Neuron (in vitro differentiated cells): ENCODE measurements around the gene AFF3.
"Not testable (repeated sequence)": the region's sequence is repeated elsewhere in the genome, so short reads cannot be mapped to it uniquely, and the experiment has no call there.

Source experiments
- H2AFZ ChIP-seq: one replicate; pipeline ENCODE4 v1.6.1; 2013; ENCODE audit warnings: low read depth, mild to moderate bottlenecking, inconsistent platforms, low read length, moderate library complexity
- H3K27me3 ChIP-seq: one replicate; pipeline ENCODE4 v1.6.1; 2013; ENCODE audit warnings: low read length; ENCODE audit not compliant: insufficient read depth
- H3K36me3 ChIP-seq: one replicate; pipeline ENCODE4 v1.6.1; 2013; ENCODE audit warnings: low read length; ENCODE audit not compliant: insufficient read depth
- H3K4me1 ChIP-seq: one replicate; pipeline ENCODE4 v1.6.1; 2013; ENCODE audit warnings: low read length; ENCODE audit not compliant: insufficient read depth
- H3K4me3 ChIP-seq: 2 replicates; pipeline ENCODE4 v1.5.1; 2013; ENCODE audit warnings: mild to moderate bottlenecking, low read length, moderate library complexity
- H3K9me3 ChIP-seq: one replicate; pipeline ENCODE4 v1.6.1; 2013; ENCODE audit warnings: low read length

AFF3 gene

DNA sequence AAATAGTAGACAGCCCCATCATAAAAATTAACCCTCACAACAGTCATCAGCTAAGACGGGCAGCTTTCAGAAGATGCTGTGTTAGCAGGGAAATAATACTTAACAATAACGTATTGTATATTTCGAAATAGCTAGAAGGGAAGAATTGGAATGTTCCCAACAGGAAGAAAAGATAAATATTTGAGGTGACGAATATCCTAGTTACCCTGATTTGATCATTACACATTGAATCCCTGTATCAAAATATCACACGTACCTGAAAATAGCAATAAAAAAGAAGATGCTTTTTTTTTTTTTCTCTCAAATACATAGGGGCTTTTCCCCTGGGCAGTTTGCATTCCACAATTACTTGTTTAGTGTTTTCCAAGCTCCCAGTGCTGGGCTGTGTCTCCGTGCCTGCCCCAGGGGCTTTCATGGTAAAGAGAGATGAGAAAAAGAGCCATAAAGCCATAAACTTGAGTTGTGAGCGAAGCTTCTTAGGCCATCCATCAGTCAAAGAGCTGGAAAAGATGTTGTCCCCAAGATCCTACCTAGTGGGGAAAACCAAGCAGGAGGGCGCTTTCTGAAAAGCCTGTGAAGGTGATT is 469.5 kb downstream of the AFF3 start:
- peaks cover 6% of the 10 kb centered on the region for H3K4me1 ChIP-seq
- H3K4me3 ChIP-seq: no peak overlapping the region
- no peak overlapping the region for H2AFZ ChIP-seq
- no peaks in the 10 kb centered on the region for H3K36me3 ChIP-seq
- H3K27me3 ChIP-seq: no peaks in the 10 kb centered on the region
- H3K9me3 ChIP-seq: peaks cover 1% of the 10 kb centered on the region

DNA sequence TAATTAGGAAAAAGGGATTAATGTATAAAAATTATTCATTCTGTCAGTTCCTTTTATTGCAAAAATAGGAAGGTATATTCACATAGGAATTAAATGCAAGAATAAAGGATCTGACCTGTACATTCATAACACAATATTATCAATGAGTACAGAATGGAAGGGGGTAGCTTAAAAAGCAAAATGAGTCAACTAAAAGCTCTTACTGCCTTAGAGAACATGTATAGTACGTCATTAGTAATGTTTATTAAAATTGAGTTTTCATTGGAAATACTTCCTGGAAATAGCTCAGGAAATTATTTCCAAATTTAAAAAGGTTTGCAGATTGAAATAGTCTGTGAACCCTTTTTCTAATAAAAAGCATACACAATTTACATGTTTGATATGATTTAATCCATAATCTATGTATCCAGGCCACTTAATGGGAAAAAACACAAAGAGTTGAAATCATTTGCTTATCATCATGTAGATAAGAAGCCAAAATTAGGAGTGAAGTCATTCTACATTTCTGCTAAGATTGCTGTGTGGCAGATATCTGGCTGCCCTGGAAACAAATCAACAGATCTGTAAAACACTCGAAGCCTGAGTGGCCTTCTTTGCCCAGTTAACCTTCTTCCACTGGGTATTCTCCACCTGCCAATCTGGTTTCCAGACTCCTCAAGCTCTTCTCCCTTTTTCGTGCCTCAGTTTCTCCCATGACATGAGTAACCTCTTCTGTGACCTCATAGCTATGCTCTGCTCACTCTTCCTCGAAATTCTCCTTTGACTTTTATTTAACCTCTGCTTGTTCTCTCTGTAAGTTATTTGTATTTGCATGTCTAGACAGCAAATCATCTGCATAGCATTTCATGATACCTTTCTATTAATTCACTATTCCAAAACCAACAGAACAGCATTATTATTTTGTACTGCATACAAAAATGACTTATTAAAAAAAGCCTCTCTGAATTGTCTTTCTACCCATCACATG is 471.3 kb downstream of the AFF3 start:
- Histone ChIP-seq H3K9me3 (peaks cover 1% of the 10 kb centered on the region), H2AFZ (no peak overlapping the region), H3K36me3 (no peaks in the 10 kb centered on the region), H3K4me1 (peaks cover 6% of the 10 kb centered on the region), H3K4me3 (no peak overlapping the region), H3K27me3 (no peaks in the 10 kb centered on the region)

GRCh38 chr2:99666256-99666655 is 476.1 kb downstream of the AFF3 start:
- H3K4me1 ChIP-seq: peaks cover 15% of the 10 kb centered on the region
- no peaks in the 10 kb centered on the region for H3K36me3 ChIP-seq
- peaks cover 5% of the 10 kb centered on the region for H3K9me3 ChIP-seq
- no peak overlapping the region for H2AFZ ChIP-seq
- H3K27me3 ChIP-seq: no peaks in the 10 kb centered on the region
- no peak overlapping the region for H3K4me3 ChIP-seq

GRCh38 chr2:99663641-99664040 is 478.7 kb downstream of the AFF3 start:
- Histone ChIP-seq H3K9me3 (peaks cover 5% of the 10 kb centered on the region), H3K4me1 (peaks cover 19% of the 10 kb centered on the region), H2AFZ (no peak overlapping the region), H3K27me3 (no peaks in the 10 kb centered on the region), H3K36me3 (no peaks in the 10 kb centered on the region), H3K4me3 (no peak overlapping the region)

- H3K27me3 ChIP-seq: no peaks in the 10 kb centered on the region
- H3K36me3 ChIP-seq: no peaks in the 10 kb centered on the region
- peaks cover 19% of the 10 kb centered on the region for H3K4me1 ChIP-seq
- no peak overlapping the region for H2AFZ ChIP-seq
- peaks cover 5% of the 10 kb centered on the region for H3K9me3 ChIP-seq
- H3K4me3 ChIP-seq: no peak overlapping the region
These were observed 479.5 kb downstream of the AFF3 start for GRCh38 chr2:99662761-99663341.

DNA sequence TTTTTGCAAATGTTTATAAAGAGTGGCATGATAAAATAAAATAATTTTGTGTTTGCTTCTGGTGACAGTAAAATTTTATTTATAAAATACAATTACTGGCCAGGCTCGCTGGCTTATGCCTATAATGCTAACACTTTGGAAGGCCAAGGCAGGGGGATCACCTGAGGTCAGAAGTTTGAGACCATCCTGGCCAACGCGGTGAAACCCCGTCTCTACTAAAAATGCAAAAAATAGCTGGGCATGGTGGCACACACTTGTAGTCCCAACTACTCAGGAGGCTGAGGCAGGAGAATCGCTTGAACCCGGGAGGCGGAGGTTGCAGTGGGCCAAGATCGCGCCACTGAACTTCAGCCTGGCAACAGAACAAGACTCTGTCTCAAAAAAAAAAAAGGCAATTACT is 480.6 kb downstream of the AFF3 start:
- not testable (repeated sequence) for H2AFZ ChIP-seq, H3K9me3 ChIP-seq, H3K4me3 ChIP-seq, H3K27me3 ChIP-seq, H3K36me3 ChIP-seq
- H3K4me1 ChIP-seq: peaks cover 25% of the 10 kb centered on the region

GRCh38 chr2:99660616-99661406 is 481.6 kb downstream of the AFF3 start:
- no peak overlapping the region for H3K4me3 ChIP-seq
- H2AFZ ChIP-seq: no peak overlapping the region
- H3K36me3 ChIP-seq: no peaks in the 10 kb centered on the region
- no peaks in the 10 kb centered on the region for H3K27me3 ChIP-seq
- peaks cover 28% of the 10 kb centered on the region for H3K4me1 ChIP-seq
- peaks cover 4% of the 10 kb centered on the region for H3K9me3 ChIP-seq

GRCh38 chr2:99659874-99660273 is 482.5 kb downstream of the AFF3 start:
- Histone ChIP-seq H3K36me3 (no peaks in the 10 kb centered on the region), H3K4me3 (no peak overlapping the region), H2AFZ (no peak overlapping the region), H3K4me1 (peaks cover 28% of the 10 kb centered on the region), H3K27me3 (no peaks in the 10 kb centered on the region), H3K9me3 (peaks cover 2% of the 10 kb centered on the region)

DNA sequence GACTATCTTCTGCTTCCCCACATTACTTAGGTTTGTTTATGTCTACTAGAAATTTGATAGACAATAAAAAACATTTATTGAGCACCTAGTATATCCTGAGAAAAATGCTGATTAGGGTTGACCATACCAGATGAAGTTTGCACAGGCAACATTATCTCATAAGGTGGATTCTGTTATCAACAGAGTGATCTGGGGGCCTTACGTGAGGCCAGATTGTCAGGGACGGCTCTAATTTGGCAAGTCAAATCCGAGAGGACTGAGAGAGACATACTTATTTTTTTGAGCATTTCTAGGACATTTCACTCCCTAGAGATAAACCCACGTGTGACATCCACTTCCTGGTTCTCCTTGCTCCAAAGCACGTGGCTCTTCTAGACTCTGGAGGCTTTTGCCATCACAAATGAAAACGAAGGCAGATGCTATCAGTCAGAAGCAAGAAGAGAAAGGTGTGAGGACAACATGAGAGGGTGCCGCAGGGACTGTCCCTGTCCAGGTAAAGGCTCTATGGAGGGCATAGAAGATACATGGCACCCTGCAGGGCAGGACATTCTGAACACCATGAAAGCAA is 484.6 kb downstream of the AFF3 start:
- Histone ChIP-seq H3K4me3 (no peak overlapping the region), H2AFZ (no peak overlapping the region), H3K36me3 (no peaks in the 10 kb centered on the region), H3K9me3 (no peaks in the 10 kb centered on the region), H3K4me1 (peaks cover 23% of the 10 kb centered on the region), H3K27me3 (no peaks in the 10 kb centered on the region)

GRCh38 chr2:99656994-99657393 is 485.4 kb downstream of the AFF3 start:
- Histone ChIP-seq H3K4me3 (no peak overlapping the region), H3K4me1 (peaks cover 18% of the 10 kb centered on the region)

DNA sequence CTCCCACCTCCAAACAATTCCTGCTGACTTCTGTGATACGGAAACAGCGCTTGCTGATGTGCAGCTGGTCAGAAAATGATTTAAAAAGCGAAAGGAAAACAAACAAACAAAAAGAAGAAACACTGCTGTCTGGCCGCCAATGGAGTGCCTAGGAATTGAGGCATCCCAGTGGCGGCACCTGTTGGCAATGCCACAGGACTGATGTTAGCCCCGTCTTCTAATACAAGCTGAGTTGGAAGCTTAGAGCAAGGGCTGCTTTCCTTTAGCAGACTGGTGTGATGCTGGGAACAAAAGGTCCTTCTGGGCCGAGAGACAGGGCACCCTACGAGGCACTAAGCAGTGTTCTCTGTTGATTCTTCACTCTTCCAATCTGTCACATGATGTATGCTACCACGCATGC is 489.0 kb downstream of the AFF3 start:
- Histone ChIP-seq H3K27me3 (no peaks in the 10 kb centered on the region), H3K36me3 (no peaks in the 10 kb centered on the region), H3K4me3 (no peak overlapping the region), H2AFZ (no peak overlapping the region), H3K4me1 (peaks cover 30% of the 10 kb centered on the region), H3K9me3 (no peaks in the 10 kb centered on the region)

More at GRCh38 chr2:99656994-99657393, 485.4 kb downstream of the AFF3 start:
- Histone ChIP-seq H3K27me3 (no peaks in the 10 kb centered on the region), H3K9me3 (no peaks in the 10 kb centered on the region), H2AFZ (no peak overlapping the region), H3K36me3 (no peaks in the 10 kb centered on the region)

- Histone ChIP-seq H2AFZ (no peak overlapping the region), H3K9me3 (no peaks in the 10 kb centered on the region), H3K4me3 (no peak overlapping the region), H3K27me3 (no peaks in the 10 kb centered on the region), H3K36me3 (no peaks in the 10 kb centered on the region), H3K4me1 (peaks cover 35% of the 10 kb centered on the region)
These were observed 489.5 kb downstream of the AFF3 start for GRCh38 chr2:99652862-99653261.
